Stimulated activated memory B cell treated with anti-CD40 and anti-IgM and Interleukin-4, amounts not matched to agents 10 μg/mL and 1 μg/mL and 100 μg/mL, for 72 hours (primary cell): ENCODE results near the gene SLC35F3.

ENCODE experiments used
- ATAC-seq: fragments of 150-1000 bp; cut with Tn5 transposase; 2 replicates; pipeline ENCODE4 v1.10.0; 2021
- H3K27ac Mint-ChIP-seq: one replicate; pipeline ENCODE4 v1.8.0; 2022; ENCODE audit warnings: mild to moderate bottlenecking, mixed read lengths
- H3K27me3 Mint-ChIP-seq: one replicate; pipeline ENCODE4 v1.8.0; 2022; ENCODE audit warnings: mixed read lengths
- H3K36me3 Mint-ChIP-seq: one replicate; pipeline ENCODE4 v1.8.0; 2022; ENCODE audit warnings: mixed read lengths
- H3K4me1 Mint-ChIP-seq: one replicate; pipeline ENCODE4 v1.8.0; 2022; ENCODE audit warnings: mixed read lengths
- H3K4me3 Mint-ChIP-seq: one replicate; pipeline ENCODE4 v1.8.0; 2022; ENCODE audit warnings: mild to moderate bottlenecking, moderate library complexity, mixed read lengths
- H3K9me3 Mint-ChIP-seq: one replicate; pipeline ENCODE4 v1.8.0; 2022; ENCODE audit warnings: mixed read lengths

The SLC35F3 gene

GRCh38 chr1:234222561-234223280 lies 318.2 kb downstream of the SLC35F3 start:
- Mint-ChIP-seq H3K27me3 (peaks cover 25% of the 10 kb centered on the region), H3K9me3 (no peaks in the 10 kb centered on the region)

DNA sequence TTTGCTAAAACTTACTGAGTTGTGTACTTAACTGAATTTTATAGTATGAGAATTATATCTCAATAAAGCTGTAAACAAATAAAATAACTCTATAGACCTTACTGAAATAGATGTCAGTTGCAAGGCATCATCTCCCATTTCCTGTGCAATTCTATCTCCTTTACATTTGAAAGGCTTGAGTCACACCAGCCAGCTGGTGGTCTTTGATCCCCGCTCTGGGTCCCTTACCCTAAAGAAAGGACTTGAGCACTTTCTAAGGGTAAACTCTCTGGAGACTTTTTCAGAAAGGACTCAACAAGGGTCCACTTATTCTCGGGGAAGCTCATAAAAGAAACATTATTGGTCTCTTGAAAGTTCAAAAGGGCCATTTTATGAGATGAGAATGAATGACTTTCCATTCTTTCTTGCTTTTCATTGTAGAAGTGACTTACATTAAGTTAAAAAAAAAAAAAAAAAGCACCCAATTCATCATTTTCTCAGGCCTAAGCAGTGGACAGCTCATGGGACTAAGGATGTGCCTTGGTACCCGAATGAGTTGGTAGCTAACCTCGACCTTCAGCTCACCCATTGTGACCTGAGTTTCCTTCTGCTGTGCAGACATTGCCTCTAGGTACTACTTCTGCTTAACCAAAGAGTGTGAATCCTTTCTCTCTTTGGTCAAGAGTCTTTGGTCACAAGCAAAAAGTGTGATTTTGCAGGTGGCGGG lies 321.8 kb downstream of the SLC35F3 start:
- ATAC-seq: no peak
- no peaks in the 10 kb centered on the region for H3K9me3 Mint-ChIP-seq
- H3K27ac Mint-ChIP-seq: no peak overlapping the region
- no peak overlapping the region for H3K4me3 Mint-ChIP-seq
- H3K27me3 Mint-ChIP-seq: peaks cover 49% of the 10 kb centered on the region
- no peaks in the 10 kb centered on the region for H3K36me3 Mint-ChIP-seq
- H3K4me1 Mint-ChIP-seq: peaks cover 6% of the 10 kb centered on the region

More at GRCh38 chr1:234222561-234223280, 318.2 kb downstream of the SLC35F3 start:
- Mint-ChIP-seq H3K36me3 (no peaks in the 10 kb centered on the region), H3K27ac (no peak overlapping the region), H3K4me1 (no peaks in the 10 kb centered on the region), H3K4me3 (no peak overlapping the region)
- no peak for ATAC-seq

DNA sequence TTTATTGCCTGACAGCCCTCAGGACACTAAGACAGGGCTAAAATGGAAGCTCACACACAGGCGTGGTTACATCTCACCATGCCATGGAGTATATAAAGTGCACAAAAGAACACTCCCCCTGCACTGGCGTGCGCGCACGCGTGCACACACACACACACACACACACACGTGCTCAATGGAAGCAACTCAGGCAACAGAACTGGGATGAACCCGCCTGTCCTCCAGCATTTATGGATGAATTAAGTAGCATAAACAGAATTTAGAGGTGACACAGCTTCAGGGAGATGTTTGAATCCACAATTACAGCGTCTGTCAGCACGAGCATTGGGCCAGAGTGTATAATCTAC lies 322.3 kb downstream of the SLC35F3 start:
- Mint-ChIP-seq H3K27ac (no peak overlapping the region), H3K9me3 (no peaks in the 10 kb centered on the region), H3K4me3 (no peak overlapping the region), H3K36me3 (no peaks in the 10 kb centered on the region), H3K27me3 (peaks cover 54% of the 10 kb centered on the region), H3K4me1 (peaks cover 6% of the 10 kb centered on the region)
- ATAC-seq: no peak

DNA sequence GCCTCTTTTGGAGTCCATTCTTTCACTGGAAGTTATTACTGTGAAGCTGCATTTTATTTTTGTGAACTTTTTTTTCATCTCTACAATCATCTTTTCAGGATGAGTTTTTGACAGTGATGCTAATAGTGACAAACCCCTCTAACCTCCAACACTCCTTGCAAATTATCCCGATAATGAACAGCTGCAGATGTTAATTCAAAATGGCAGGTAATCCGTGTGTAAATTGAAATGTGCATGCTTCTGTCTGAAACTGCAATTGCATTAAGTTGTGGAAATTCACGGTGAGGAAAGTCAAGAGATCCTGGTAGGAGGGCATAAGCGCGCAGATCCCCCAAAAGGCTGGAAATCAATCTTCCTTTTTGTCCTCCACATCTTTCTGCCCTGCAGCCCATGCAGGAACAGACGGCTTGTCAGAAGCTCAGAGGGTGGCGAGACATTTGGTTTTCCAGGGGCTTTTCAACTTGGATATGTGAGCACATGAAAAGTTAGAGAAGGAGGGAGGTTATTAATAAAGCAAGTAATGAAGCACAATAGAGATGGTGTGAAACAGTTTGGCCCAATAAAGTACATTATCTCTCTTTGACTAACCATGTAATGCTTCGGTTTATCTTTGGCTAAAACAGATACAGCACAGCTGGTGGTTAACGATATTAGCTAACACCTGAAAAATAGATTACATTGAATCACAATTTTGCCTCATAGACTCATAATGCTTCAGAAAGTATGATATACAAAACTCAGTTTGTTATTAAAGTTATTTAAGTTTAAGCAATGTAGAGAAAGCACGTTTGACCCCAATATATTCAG lies 325.3 kb downstream of the SLC35F3 start:
- peaks cover 6% of the 10 kb centered on the region for H3K4me1 Mint-ChIP-seq
- ATAC-seq: no peak

GRCh38 chr1:234230414-234230862 lies 326.0 kb downstream of the SLC35F3 start:
- no peaks in the 10 kb centered on the region for H3K36me3 Mint-ChIP-seq
- no peak overlapping the region for H3K27ac Mint-ChIP-seq
- ATAC-seq: peak; percentile 21
- H3K4me1 Mint-ChIP-seq: peaks cover 6% of the 10 kb centered on the region
- H3K9me3 Mint-ChIP-seq: no peaks in the 10 kb centered on the region
- H3K27me3 Mint-ChIP-seq: peaks cover 66% of the 10 kb centered on the region
- no peak overlapping the region for H3K4me3 Mint-ChIP-seq

More for the DNA sequence above, 325.3 kb downstream of the SLC35F3 start:
- no peak overlapping the region for H3K27ac Mint-ChIP-seq
- H3K36me3 Mint-ChIP-seq: no peaks in the 10 kb centered on the region
- H3K4me3 Mint-ChIP-seq: no peak overlapping the region
- peaks cover 62% of the 10 kb centered on the region for H3K27me3 Mint-ChIP-seq
- no peaks in the 10 kb centered on the region for H3K9me3 Mint-ChIP-seq

- ATAC-seq: no peak
- Mint-ChIP-seq H3K4me3 (no peak overlapping the region), H3K4me1 (peaks cover 6% of the 10 kb centered on the region), H3K27me3 (peaks cover 75% of the 10 kb centered on the region), H3K9me3 (no peaks in the 10 kb centered on the region), H3K27ac (no peak overlapping the region), H3K36me3 (no peaks in the 10 kb centered on the region)
Observed at GRCh38 chr1:234231061-234231892, 326.8 kb downstream of the SLC35F3 start.

- no peaks in the 10 kb centered on the region for H3K36me3 Mint-ChIP-seq
- peaks cover 76% of the 10 kb centered on the region for H3K27me3 Mint-ChIP-seq
- H3K27ac Mint-ChIP-seq: no peak overlapping the region
- no peaks in the 10 kb centered on the region for H3K9me3 Mint-ChIP-seq
- H3K4me1 Mint-ChIP-seq: peaks cover 6% of the 10 kb centered on the region
- H3K4me3 Mint-ChIP-seq: no peak overlapping the region
- no peak for ATAC-seq
Observed at GRCh38 chr1:234231893-234232276, 327.4 kb downstream of the SLC35F3 start.

- Mint-ChIP-seq H3K4me3 (no peak overlapping the region), H3K27me3 (peaks cover 68% of the 10 kb centered on the region), H3K36me3 (no peaks in the 10 kb centered on the region), H3K4me1 (peaks cover 6% of the 10 kb centered on the region), H3K9me3 (no peaks in the 10 kb centered on the region), H3K27ac (no peak overlapping the region)
- no peak for ATAC-seq
Observed at GRCh38 chr1:234234199-234234598, 329.7 kb downstream of the SLC35F3 start.

GRCh38 chr1:234235434-234235881 lies 331.0 kb downstream of the SLC35F3 start:
- peaks cover 4% of the 10 kb centered on the region for H3K4me1 Mint-ChIP-seq
- H3K27ac Mint-ChIP-seq: no peak overlapping the region
- H3K36me3 Mint-ChIP-seq: no peaks in the 10 kb centered on the region
- H3K4me3 Mint-ChIP-seq: no peak overlapping the region
- ATAC-seq: no peak
- H3K9me3 Mint-ChIP-seq: no peaks in the 10 kb centered on the region
- peaks cover 61% of the 10 kb centered on the region for H3K27me3 Mint-ChIP-seq

GRCh38 chr1:234237393-234237792 lies 332.9 kb downstream of the SLC35F3 start:
- H3K27me3 Mint-ChIP-seq: peaks cover 43% of the 10 kb centered on the region
- H3K4me1 Mint-ChIP-seq: no peaks in the 10 kb centered on the region
- no peak overlapping the region for H3K4me3 Mint-ChIP-seq
- no peaks in the 10 kb centered on the region for H3K36me3 Mint-ChIP-seq
- H3K27ac Mint-ChIP-seq: no peak overlapping the region
- no peaks in the 10 kb centered on the region for H3K9me3 Mint-ChIP-seq
- ATAC-seq: no peak

GRCh38 chr1:234238060-234238459 lies 333.6 kb downstream of the SLC35F3 start:
- peaks cover 36% of the 10 kb centered on the region for H3K27me3 Mint-ChIP-seq
- no peak overlapping the region for H3K4me3 Mint-ChIP-seq
- H3K27ac Mint-ChIP-seq: no peak overlapping the region
- H3K4me1 Mint-ChIP-seq: no peaks in the 10 kb centered on the region
- ATAC-seq: no peak
- no peaks in the 10 kb centered on the region for H3K9me3 Mint-ChIP-seq
- no peaks in the 10 kb centered on the region for H3K36me3 Mint-ChIP-seq

- ATAC-seq: no peak
- H3K9me3 Mint-ChIP-seq: no peaks in the 10 kb centered on the region
- H3K4me3 Mint-ChIP-seq: no peak overlapping the region
- peaks cover 35% of the 10 kb centered on the region for H3K27me3 Mint-ChIP-seq
- peaks cover 12% of the 10 kb centered on the region for H3K4me1 Mint-ChIP-seq
- H3K27ac Mint-ChIP-seq: no peak overlapping the region
- no peaks in the 10 kb centered on the region for H3K36me3 Mint-ChIP-seq
Observed at GRCh38 chr1:234239515-234239914, 335.0 kb downstream of the SLC35F3 start.

DNA sequence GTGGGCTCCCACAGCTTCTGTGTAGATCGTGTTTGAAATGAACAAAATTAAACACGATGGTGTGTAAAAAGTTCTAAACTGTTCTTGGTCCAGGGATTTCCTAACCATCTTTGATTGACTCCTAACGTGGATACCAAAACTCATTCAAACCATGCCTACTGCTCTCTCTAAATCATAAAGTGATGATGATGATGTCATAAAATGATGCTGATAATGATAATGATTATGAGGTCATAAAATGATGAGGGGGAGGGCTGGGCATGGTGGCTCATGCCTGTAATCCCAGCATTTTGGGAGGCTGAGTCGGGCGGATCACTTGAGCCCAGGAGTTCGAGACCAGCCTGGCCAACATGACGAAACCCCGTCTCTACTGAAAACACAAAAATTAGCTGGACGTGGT lies 335.5 kb downstream of the SLC35F3 start:
- no peak for ATAC-seq
- peaks cover 33% of the 10 kb centered on the region for H3K27me3 Mint-ChIP-seq
- H3K36me3 Mint-ChIP-seq: no peaks in the 10 kb centered on the region
- no peak overlapping the region for H3K27ac Mint-ChIP-seq
- no peaks in the 10 kb centered on the region for H3K9me3 Mint-ChIP-seq
- H3K4me3 Mint-ChIP-seq: no peak overlapping the region
- peaks cover 16% of the 10 kb centered on the region for H3K4me1 Mint-ChIP-seq

DNA sequence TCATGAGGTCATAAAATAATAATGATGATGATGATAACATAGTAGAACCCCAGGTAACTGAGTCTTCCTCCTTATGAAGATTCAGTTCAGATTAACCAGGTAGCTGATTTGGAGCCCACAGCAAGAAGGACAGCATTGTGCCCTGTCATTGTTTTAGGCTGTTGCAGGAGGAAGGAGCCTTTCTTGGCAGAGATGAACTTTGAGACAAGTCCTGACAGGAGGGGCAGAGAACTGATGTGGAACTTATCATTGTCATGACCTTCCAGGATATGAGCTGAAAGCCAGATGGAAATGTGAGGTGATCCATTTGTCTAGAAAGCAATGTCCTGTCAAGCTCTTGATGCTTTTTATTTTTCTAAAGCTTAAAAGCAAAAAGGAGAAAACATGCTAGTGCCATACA lies 336.2 kb downstream of the SLC35F3 start:
- H3K4me1 Mint-ChIP-seq: peaks cover 21% of the 10 kb centered on the region
- no peaks in the 10 kb centered on the region for H3K36me3 Mint-ChIP-seq
- peaks cover 26% of the 10 kb centered on the region for H3K27me3 Mint-ChIP-seq
- no peaks in the 10 kb centered on the region for H3K9me3 Mint-ChIP-seq
- no peak overlapping the region for H3K27ac Mint-ChIP-seq
- no peak for ATAC-seq
- no peak overlapping the region for H3K4me3 Mint-ChIP-seq
